HepG2 (cell line): ENCODE results near the gene PDK2. TPM values are rescaled to one million over a fixed set of nuclear protein-coding genes. Genes with fewer than 3 reads are reported as not detected.

ENCODE experiments used
- CHD2 ChIP-seq: IDR thresholded peaks from 2 replicates; pipeline ENCODE4 v1.6.1; 2011; ENCODE audit warnings: low read depth, low read length, improper control_type of control experiment
- ELF4 ChIP-seq: sonication (generic); formaldehyde crosslinking; IDR thresholded peaks from 2 replicates; pipeline ENCODE4 v1.5.0; 2020; ENCODE audit warnings: missing genetic modification reagents, mild to moderate bottlenecking, moderate library complexity, borderline replicate concordance
- FOXC1 ChIP-seq: sonication (generic); formaldehyde crosslinking; IDR thresholded peaks from 2 replicates; pipeline ENCODE4 v1.8.0; 2022; ENCODE audit warnings: mild to moderate bottlenecking, missing genetic modification reagents, borderline replicate concordance
- KLF9 ChIP-seq: IDR thresholded peaks from 2 replicates; pipeline ENCODE4 v1.6.1; 2016; ENCODE audit warnings: low read depth
- MXD4 ChIP-seq: IDR thresholded peaks from 2 replicates; pipeline ENCODE4 v1.6.1; 2016; ENCODE audit warnings: mild to moderate bottlenecking, missing biosample characterization, missing genetic modification reagents
- MYNN ChIP-seq: sonication (generic); formaldehyde crosslinking; IDR thresholded peaks from 2 replicates; pipeline ENCODE4 v1.4.0; 2020; ENCODE audit warnings: mild to moderate bottlenecking, low read depth, missing genetic modification reagents
- TGIF2 ChIP-seq: IDR thresholded peaks from 2 replicates; pipeline ENCODE4 v1.6.1; 2016; ENCODE audit warnings: control low read depth, missing compliant biosample characterization
- ZBED4 ChIP-seq: sonication (generic); formaldehyde crosslinking; IDR thresholded peaks from 2 replicates; pipeline ENCODE4 v1.4.0; 2020; ENCODE audit warnings: missing genetic modification reagents, borderline replicate concordance
- ZBTB44 ChIP-seq: sonication (generic); formaldehyde crosslinking; IDR thresholded peaks from 2 replicates; pipeline ENCODE4 v1.4.0; 2020; ENCODE audit warnings: missing genetic modification reagents
- ZFY ChIP-seq: sonication (generic); formaldehyde crosslinking; IDR thresholded peaks from 2 replicates; pipeline ENCODE4 v1.4.0; 2020; ENCODE audit warnings: missing genetic modification reagents
- ZNF124 ChIP-seq: sonication (generic); formaldehyde crosslinking; IDR thresholded peaks from 2 replicates; pipeline ENCODE4 v1.4.0; 2020; ENCODE audit warnings: missing genetic modification reagents
- ZNF562 ChIP-seq: sonication (generic); formaldehyde crosslinking; IDR thresholded peaks from 2 replicates; pipeline ENCODE4 v1.8.0; 2022; ENCODE audit warnings: missing genetic modification reagents, borderline replicate concordance
- ZNF747 ChIP-seq: sonication (generic); formaldehyde crosslinking; IDR thresholded peaks from 2 replicates; pipeline ENCODE4 v1.8.1; 2023; ENCODE audit warnings: missing genetic modification reagents, mild to moderate bottlenecking, borderline replicate concordance
- ZNF766 ChIP-seq: sonication (generic); formaldehyde crosslinking; IDR thresholded peaks from 2 replicates; pipeline ENCODE4 v1.5.0; 2020; ENCODE audit warnings: missing genetic modification reagents, borderline replicate concordance
- ZNF878 ChIP-seq: sonication (generic); formaldehyde crosslinking; IDR thresholded peaks from 2 replicates; pipeline ENCODE4 v1.8.1; 2023; ENCODE audit warnings: mild to moderate bottlenecking, missing genetic modification reagents, moderate library complexity
- ZNF883 ChIP-seq: sonication (generic); formaldehyde crosslinking; IDR thresholded peaks from 2 replicates; pipeline ENCODE4 v1.5.1; 2020; ENCODE audit warnings: mild to moderate bottlenecking, missing genetic modification reagents; ENCODE audit errors: not compliant biosample characterization
- ZSCAN20 ChIP-seq: sonication (generic); formaldehyde crosslinking; IDR thresholded peaks from 2 replicates; pipeline ENCODE4 v1.4.0; 2020; ENCODE audit warnings: missing genetic modification reagents, mild to moderate bottlenecking, borderline replicate concordance
- polyA plus RNA-seq, 8 experiments: library from polyadenylated mRNA; depleted of rRNA in 3 of 8; stranded (reverse) in 7 of 8; unstranded in 1 of 8; fragments of >200 nt; fragmentation: Illumina TruSeq in 4 of 8; extraction: Trizol in 4 of 8; gene quantifications; 2 replicates each; pipeline versions ENCODE4 v1.2.1 to v1.2.3, GENCODE V29; 2011 to 2016; ENCODE audit warnings: low read depth in 4 of 8, missing spikeins in 1 of 8, mixed read lengths in 1 of 8; ENCODE audit not compliant: insufficient read depth in 1 of 8
- total RNA-seq, 5 experiments: library from RNA; depleted of rRNA; stranded (reverse); fragments of >200 nt; fragmentation: Illumina TruSeq; extraction: Trizol; gene quantifications; 2 replicates each; pipeline ENCODE4 v1.2.3, GENCODE V29; 2016; ENCODE audit warnings: low read depth in 1 of 5
- TF ChIP-seq, protein P1 (sequence below): sonication (generic); formaldehyde crosslinking; IDR thresholded peaks from 2 replicates; pipeline ENCODE4 v1.5.0; 2020; ENCODE audit warnings: mild to moderate bottlenecking, missing genetic modification reagents

PDK2 gene
- total and polyA plus RNA-seq, 2 of the 13 experiments (the other 11 are each of a cell fraction or from before 2014, with no cell fraction given): 18.5 to 59.7 TPM

DNA sequence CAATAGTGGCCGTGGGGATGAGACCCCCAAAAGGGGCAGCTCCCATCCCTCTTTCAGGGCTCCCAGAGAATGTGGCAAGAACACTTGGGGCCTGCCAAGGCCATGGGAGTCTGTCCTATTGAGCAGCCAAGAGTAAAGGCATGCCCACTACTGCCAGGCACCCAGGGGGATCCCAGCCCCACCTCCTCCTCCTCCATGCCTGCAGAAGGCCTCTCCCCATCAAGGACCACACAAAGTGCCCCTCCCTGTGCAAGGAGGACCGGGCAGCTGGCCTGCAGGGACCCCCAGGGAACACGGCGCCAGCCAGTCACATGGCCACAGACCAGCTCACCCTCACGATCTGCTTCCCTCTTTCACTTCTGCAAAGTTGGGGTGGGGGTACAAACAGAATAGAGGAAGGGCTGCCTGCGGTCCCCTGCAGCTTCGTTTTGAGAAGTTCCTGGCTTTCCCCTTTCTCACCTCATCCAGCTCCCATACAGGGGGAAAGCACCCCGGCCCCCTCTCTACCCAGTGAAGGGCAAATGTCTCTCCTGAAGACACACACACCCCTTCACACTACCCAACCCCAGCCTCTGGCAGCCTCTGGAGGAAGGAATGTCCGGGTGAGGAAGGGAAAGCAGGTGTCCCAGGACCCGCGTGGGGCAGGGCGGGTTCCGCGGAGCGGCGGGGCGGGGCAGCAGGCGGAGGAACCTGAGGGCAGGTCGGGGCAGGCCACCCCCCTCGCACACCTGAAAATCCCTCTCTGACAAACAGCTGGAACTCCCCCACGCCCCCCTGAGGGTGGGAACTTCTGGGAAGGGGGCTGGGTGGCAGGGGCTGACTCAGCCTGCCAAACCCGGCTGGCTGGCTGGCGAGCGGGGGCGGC is 53.3 kb downstream of the PDK2 start (continued):
- TF ChIP-seq ZBED4 (CRISPR knock-in tag) (no peak), ZNF883 (CRISPR knock-in tag) (peak; percentile 45), ZFY (CRISPR knock-in tag) (no peak), ZNF878 (0 out of 2 replicates have a peak, but pooled peaks have one; percentile 36), CHD2 (no peak), ZNF562 (CRISPR knock-in tag) (no peak), ZNF766 (CRISPR knock-in tag) (no peak), ZNF747 (CRISPR knock-in tag) (0 out of 2 replicates have a peak, but pooled peaks have one; percentile 21), MYNN (CRISPR knock-in tag) (no peak), TGIF2 (peak; percentile 99), ELF4 (CRISPR knock-in tag) (no peak), MXD4 (CRISPR knock-in tag) (no peak), ZSCAN20 (no peak), FOXC1 (CRISPR knock-in tag) (no peak), ZBTB44 (CRISPR knock-in tag) (no peak), KLF9 (CRISPR knock-in tag) (0 out of 2 replicates have a peak, but pooled peaks have one; percentile 31), ZNF124 (CRISPR knock-in tag) (no peak)
- TF ChIP-seq, protein P1, sequence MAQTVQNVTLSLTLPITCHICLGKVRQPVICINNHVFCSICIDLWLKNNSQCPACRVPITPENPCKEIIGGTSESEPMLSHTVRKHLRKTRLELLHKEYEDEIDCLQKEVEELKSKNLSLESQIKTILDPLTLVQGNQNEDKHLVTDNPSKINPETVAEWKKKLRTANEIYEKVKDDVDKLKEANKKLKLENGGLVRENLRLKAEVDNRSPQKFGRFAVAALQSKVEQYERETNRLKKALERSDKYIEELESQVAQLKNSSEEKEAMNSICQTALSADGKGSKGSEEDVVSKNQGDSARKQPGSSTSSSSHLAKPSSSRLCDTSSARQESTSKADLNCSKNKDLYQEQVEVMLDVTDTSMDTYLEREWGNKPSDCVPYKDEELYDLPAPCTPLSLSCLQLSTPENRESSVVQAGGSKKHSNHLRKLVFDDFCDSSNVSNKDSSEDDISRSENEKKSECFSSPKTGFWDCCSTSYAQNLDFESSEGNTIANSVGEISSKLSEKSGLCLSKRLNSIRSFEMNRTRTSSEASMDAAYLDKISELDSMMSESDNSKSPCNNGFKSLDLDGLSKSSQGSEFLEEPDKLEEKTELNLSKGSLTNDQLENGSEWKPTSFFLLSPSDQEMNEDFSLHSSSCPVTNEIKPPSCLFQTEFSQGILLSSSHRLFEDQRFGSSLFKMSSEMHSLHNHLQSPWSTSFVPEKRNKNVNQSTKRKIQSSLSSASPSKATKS: no peak
